ENCODE results near the gene UBE2M.

GRCh38 chr19:58569943-58570670, 11.7 kb upstream of the UBE2M start:
- TF ChIP-seq BHLHE40 (IDR thresholded peaks at IDR 0.05; ENCODE audit: low read depth, low read length) (no peak), MYC (IDR thresholded peaks at IDR 0.05; ENCODE audit: borderline replicate concordance, low read length) (no peak), REST (IDR thresholded peaks at IDR 0.05) (no peak), FOSL2 (IDR thresholded peaks at IDR 0.05) (no peak), FOSL2 (CRISPR knock-in tag; IDR thresholded peaks at IDR 0.05) (no peak), EHF (CRISPR knock-in tag; IDR thresholded peaks at IDR 0.05) (no peak), SMC3 (IDR thresholded peaks at IDR 0.05) (no peak), USF2 (IDR thresholded peaks at IDR 0.05) (no peak)
- TF ChIP-seq, protein P1, sequence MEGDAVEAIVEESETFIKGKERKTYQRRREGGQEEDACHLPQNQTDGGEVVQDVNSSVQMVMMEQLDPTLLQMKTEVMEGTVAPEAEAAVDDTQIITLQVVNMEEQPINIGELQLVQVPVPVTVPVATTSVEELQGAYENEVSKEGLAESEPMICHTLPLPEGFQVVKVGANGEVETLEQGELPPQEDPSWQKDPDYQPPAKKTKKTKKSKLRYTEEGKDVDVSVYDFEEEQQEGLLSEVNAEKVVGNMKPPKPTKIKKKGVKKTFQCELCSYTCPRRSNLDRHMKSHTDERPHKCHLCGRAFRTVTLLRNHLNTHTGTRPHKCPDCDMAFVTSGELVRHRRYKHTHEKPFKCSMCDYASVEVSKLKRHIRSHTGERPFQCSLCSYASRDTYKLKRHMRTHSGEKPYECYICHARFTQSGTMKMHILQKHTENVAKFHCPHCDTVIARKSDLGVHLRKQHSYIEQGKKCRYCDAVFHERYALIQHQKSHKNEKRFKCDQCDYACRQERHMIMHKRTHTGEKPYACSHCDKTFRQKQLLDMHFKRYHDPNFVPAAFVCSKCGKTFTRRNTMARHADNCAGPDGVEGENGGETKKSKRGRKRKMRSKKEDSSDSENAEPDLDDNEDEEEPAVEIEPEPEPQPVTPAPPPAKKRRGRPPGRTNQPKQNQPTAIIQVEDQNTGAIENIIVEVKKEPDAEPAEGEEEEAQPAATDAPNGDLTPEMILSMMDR (IDR thresholded peaks at IDR 0.05) = no peak
- TF ChIP-seq, protein P2, sequence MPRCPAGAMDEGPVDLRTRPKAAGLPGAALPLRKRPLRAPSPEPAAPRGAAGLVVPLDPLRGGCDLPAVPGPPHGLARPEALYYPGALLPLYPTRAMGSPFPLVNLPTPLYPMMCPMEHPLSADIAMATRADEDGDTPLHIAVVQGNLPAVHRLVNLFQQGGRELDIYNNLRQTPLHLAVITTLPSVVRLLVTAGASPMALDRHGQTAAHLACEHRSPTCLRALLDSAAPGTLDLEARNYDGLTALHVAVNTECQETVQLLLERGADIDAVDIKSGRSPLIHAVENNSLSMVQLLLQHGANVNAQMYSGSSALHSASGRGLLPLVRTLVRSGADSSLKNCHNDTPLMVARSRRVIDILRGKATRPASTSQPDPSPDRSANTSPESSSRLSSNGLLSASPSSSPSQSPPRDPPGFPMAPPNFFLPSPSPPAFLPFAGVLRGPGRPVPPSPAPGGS (IDR thresholded peaks at IDR 0.05) = no peak
